NB4 (cell line): ENCODE measurements around the gene DOK1.

Source experiments
- DNase-seq: peaks from one replicate; pipeline ENCODE4 v3.0.0; 2010; ENCODE audit warnings: low read depth
- H3K4me3 ChIP-seq: one replicate; pipeline ENCODE4 v1.5.1; 2011; ENCODE audit warnings: mild to moderate bottlenecking, low read depth, low read length, moderate library complexity
- MYC ChIP-seq: IDR thresholded peaks from 2 replicates; pipeline ENCODE4 v1.6.1; 2011; ENCODE audit warnings: low read depth, low read length
- POLR2A ChIP-seq: IDR thresholded peaks from 2 replicates; pipeline ENCODE4 v1.6.1; 2011; ENCODE audit warnings: mild to moderate bottlenecking; ENCODE audit not compliant: insufficient read length; ENCODE audit errors: extremely low read depth
- TF ChIP-seq, protein P1 (sequence below): IDR thresholded peaks from 2 replicates; pipeline ENCODE4 v1.6.1; 2011; ENCODE audit warnings: low read depth, low read length
- TF ChIP-seq, protein P2 (sequence below): IDR thresholded peaks from one replicate; pipeline ENCODE4 v1.5.1; 2012; ENCODE audit warnings: low read depth, low read length

DOK1 gene

DNA sequence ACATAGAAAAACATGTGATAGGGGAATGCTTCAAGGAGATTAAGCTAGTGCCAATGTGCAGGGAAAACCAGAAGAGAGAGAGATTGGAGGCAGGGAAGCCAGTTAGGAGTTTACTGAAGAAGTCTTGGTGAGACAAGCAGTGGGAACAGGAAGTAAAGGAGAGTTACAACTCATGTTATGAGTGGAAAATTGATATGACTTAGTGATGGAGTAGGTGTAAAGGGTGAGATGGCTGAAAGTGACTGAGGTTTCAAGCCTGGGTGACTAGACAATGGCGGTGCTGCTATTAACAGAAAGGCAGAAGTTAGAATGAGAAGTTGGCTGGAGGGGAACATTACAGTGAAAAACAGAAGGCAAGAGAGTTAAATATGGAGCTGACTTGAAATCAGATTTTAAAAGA, 16.5 kb downstream of the DOK1 start:
- no peak overlapping the region for H3K4me3 ChIP-seq
- TF ChIP-seq, protein P1, sequence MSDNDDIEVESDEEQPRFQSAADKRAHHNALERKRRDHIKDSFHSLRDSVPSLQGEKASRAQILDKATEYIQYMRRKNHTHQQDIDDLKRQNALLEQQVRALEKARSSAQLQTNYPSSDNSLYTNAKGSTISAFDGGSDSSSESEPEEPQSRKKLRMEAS, result no peak
- TF ChIP-seq POLR2A, result no peak
- TF ChIP-seq, protein P2, sequence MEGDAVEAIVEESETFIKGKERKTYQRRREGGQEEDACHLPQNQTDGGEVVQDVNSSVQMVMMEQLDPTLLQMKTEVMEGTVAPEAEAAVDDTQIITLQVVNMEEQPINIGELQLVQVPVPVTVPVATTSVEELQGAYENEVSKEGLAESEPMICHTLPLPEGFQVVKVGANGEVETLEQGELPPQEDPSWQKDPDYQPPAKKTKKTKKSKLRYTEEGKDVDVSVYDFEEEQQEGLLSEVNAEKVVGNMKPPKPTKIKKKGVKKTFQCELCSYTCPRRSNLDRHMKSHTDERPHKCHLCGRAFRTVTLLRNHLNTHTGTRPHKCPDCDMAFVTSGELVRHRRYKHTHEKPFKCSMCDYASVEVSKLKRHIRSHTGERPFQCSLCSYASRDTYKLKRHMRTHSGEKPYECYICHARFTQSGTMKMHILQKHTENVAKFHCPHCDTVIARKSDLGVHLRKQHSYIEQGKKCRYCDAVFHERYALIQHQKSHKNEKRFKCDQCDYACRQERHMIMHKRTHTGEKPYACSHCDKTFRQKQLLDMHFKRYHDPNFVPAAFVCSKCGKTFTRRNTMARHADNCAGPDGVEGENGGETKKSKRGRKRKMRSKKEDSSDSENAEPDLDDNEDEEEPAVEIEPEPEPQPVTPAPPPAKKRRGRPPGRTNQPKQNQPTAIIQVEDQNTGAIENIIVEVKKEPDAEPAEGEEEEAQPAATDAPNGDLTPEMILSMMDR, result no peak
- no peak for TF ChIP-seq MYC
- no peak for DNase-seq

DNA sequence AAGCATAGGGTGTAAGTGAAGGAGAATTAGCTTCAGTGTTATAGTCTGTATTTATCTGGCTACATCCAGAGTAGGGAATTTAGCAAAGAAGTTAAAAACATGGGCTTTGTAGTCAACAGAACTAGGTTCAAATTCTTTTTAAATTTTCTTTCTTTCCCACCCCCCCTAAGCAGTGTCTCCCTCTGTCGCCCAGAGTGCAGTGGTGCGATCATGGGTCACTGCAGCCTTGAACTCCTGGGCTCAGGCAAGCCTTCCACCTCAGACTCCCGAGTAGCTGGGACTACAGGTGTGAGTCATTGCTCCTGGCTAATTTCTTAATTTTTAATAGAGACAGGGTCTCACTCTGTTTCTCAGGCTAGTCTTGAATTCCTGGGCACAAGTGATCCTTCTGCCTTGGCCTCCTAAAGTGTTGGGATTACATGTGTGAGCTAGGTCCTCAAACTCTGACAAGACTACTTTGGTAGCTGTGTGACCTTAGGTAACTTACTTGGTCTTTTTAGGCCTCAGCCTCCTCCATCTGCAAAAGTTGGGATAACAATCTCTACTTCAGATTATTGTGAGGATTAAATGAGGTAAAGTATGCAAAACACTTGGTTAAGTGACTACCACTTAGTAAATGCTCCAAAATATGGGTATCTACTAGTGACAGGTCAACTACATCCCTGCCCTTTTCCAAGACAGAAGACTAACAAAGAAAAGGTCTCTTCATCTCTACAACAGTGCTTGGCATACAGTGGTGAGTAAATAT, 17.8 kb downstream of the DOK1 start:
- TF ChIP-seq POLR2A (no peak), MYC (no peak)
- TF ChIP-seq, protein P1, result no peak
- TF ChIP-seq, protein P2, result no peak
- DNase-seq, result no peak
- no peak overlapping the region for H3K4me3 ChIP-seq

DNA sequence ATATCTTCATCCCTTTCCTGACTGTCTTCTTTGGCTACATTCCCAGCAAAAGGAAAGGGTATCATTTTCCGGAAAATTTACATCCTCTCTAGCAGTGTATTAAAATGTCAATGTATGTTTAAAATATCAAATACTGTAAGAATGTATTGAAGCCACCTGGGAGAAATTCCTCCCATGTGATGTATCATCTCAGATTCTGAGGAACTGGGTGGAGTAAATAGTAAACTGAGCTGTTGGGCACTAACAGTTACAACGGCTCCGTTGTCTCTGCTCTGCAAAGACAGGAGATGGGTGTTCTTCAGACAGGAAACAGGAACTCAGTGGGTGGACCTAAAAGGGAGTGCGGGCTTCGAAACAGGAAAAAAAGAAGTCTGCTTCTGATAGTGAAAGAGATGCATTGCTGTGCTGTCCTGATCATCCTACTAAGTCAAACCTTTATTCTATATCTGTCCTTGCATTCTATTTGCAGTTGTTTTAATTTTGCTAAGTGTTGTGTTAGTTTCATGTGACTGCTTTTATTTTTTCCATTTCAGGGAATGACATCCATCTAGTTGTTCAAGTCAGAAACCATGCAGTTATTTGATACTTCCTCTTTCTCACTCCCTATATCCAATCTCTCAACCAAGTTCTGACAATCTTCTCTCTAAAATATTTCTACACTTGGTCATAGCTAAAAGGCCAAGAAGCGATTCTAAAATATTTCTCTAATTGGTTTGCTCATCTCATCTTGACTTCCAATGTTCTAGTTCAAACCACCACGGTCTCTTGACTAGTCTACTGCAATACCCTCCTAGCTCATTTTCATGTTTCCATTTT, 19.4 kb downstream of the DOK1 start:
- peak overlapping the region; percentile 54 for H3K4me3 ChIP-seq
- DNase-seq, result peak; percentile 96
- TF ChIP-seq, protein P2, result no peak
- TF ChIP-seq, protein P1, result peak; percentile 40
- peak; percentile 46 for TF ChIP-seq POLR2A

DNA sequence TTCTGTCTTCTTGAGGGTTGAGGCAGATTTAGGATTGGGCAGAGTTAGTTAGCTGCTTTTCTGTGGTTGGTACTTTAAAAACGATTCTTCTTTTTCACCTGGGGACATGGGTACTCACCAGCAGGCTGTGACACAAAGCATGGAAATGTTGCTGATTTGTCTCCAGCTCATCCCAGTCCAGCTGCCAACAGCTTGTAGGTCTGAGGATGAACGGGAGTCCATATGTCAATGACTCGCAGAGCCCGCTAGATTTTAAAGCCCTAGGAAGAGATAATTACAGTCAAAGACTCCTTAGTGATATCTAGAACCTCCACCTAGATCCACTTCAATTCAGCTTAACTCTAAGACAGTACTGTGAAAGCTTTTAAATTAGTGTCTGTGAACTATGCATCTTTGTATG, 20.8 kb downstream of the DOK1 start:
- no peak overlapping the region for H3K4me3 ChIP-seq
- DNase-seq, result no peak
- no peak for TF ChIP-seq MYC
- no peak for TF ChIP-seq POLR2A
- TF ChIP-seq, protein P2, result no peak
- TF ChIP-seq, protein P1, result no peak

DNA sequence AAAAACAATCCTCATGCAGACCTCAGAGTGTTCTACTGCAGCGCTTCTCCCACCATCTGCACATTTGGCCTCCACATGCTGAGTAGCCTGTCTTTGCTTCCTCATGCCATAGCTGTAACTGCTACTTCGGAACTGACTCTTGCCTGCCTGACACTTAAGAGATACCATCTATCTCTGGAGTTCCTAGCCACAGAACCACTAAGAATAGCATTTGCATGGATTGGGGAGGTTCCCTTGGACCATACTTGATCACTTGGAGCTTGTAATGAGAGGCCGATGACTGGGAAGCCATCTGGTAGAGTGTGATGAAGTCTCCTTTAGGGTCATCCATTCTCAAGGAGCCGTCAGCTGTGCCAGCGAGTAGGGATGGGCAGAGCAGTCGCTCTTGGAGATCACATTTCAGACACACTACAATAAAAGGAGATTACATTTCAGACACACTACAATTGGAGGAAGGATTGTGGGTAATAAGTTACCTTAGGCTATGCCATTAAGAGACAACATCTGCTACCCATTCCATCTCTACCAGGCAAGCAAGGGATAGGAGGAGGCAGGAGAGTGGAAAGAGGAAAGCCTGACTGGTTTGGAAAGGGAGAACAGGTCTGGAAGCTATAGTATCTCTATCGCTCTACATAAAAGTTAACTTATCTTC, 21.8 kb downstream of the DOK1 start:
- TF ChIP-seq, protein P1, result 0 out of 2 replicates have a peak, but pooled peaks have one; percentile 6
- no peak for TF ChIP-seq MYC
- H3K4me3 ChIP-seq, result no peak overlapping the region
- no peak for DNase-seq
